Measurements from ENCODE around the gene B4GALNT4. TPM values are rescaled to one million over a fixed set of nuclear protein-coding genes. Genes with fewer than 3 reads are reported as not detected.
A peak's percentile ranks its signal among the peaks of the same experiment; 100 is the strongest.

B4GALNT4 gene
- total and polyA plus RNA-seq, 9 donors, result 12.9 to 34.1 (median 20.6) TPM

- Histone ChIP-seq H3K27me3 (ENCODE audit: control insufficient read depth, insufficient read depth, low read length) (peaks cover 71% of the 10 kb centered on the region), H3K36me3 (ENCODE audit: control insufficient read depth, insufficient read depth, low read length) (no peaks in the 10 kb centered on the region), H3K4me1 (ENCODE audit: control insufficient read depth, insufficient read depth, low read length) (peaks cover 12% of the 10 kb centered on the region)
Observed at GRCh38 chr11:416051-416756, 46.9 kb downstream of the B4GALNT4 start.

GRCh38 chr11:416757-417621 lies 47.7 kb downstream of the B4GALNT4 start:
- H3K27me3 ChIP-seq (ENCODE audit: control insufficient read depth, insufficient read depth, low read length), result peaks cover 71% of the 10 kb centered on the region
- no peak for DNase-seq
- no peaks in the 10 kb centered on the region for H3K9me3 ChIP-seq (replicated peaks; ENCODE audit: control insufficient read depth, low read depth, low read length)
- H3K4me3 ChIP-seq (ENCODE audit: low read length), result peak overlapping the region; percentile 26
- H3K36me3 ChIP-seq (ENCODE audit: control insufficient read depth, insufficient read depth, low read length), result no peaks in the 10 kb centered on the region
- WGBS (ENCODE audit: insufficient coverage), result under 1% methylated on average over 97 of the region's 97 CpGs
- H3K4me1 ChIP-seq (ENCODE audit: control insufficient read depth, insufficient read depth, low read length), result peaks cover 12% of the 10 kb centered on the region
- H3K27ac ChIP-seq (ENCODE audit: low read length), result no peak overlapping the region

More at GRCh38 chr11:416051-416756, 46.9 kb downstream of the B4GALNT4 start:
- no peak overlapping the region for H3K4me3 ChIP-seq (ENCODE audit: low read length)
- WGBS (ENCODE audit: insufficient coverage), result 12% methylated on average over 45 of the region's 45 CpGs
- no peak overlapping the region for H3K27ac ChIP-seq (ENCODE audit: low read length)
- no peak for DNase-seq
- H3K9me3 ChIP-seq (replicated peaks; ENCODE audit: control insufficient read depth, low read depth, low read length), result no peaks in the 10 kb centered on the region

GRCh38 chr11:417652-418342 lies 48.5 kb downstream of the B4GALNT4 start:
- Histone ChIP-seq H3K9me3 (replicated peaks; ENCODE audit: control insufficient read depth, low read depth, low read length) (no peaks in the 10 kb centered on the region), H3K27me3 (ENCODE audit: control insufficient read depth, insufficient read depth, low read length) (peaks cover 71% of the 10 kb centered on the region), H3K4me1 (ENCODE audit: control insufficient read depth, insufficient read depth, low read length) (peaks cover 12% of the 10 kb centered on the region), H3K36me3 (ENCODE audit: control insufficient read depth, insufficient read depth, low read length) (no peaks in the 10 kb centered on the region), H3K27ac (ENCODE audit: low read length) (no peak overlapping the region), H3K4me3 (ENCODE audit: low read length) (no peak overlapping the region)
- no peak for DNase-seq
- WGBS (ENCODE audit: insufficient coverage), result 40% methylated on average over 17 of the region's 19 CpGs

DNA sequence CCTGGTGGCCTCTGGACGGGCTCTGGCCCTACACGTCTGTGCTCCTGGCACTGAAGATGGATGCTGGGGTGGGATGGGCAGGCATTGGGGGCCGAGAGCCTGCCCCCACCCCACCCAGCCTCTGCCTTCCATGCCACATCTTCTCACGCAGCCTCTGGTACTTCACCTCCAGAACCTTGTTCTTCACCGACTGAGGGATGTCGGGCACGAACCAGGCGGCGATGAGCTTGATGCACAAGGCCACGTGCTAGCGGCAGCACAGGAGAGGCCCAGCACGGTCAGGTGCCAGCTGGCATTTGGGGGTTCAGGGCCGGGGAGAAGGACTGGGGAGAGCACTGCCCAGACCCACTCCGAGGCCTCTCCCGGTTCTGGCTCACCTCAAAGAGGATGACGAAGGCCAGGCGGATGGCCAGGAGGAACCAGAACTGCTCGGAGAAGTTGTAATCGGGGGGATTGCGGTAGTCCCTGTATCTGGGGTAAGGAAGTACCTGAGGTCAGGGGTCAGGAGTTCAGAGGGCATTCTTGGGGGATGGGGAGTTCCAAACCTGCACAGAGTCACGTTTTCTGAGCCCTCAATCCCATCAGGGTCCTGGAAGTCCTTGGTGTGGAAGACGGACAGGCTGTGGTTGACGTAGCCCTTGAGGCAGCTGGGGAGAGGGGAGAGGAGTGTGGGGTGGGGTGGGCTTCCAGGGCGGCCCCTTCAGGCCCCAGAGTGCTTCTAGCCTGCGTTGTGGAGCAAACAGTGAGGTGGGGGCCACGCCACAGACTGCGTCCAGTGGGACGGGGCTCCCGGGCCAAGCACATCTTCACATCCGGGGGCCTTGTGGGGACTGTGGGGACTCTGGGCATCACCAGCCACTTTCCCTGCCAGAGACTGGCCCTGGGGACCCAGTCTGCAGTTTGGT lies 49.3 kb downstream of the B4GALNT4 start:
- peaks cover 64% of the 10 kb centered on the region for H3K27me3 ChIP-seq (ENCODE audit: control insufficient read depth, insufficient read depth, low read length)
- no peaks in the 10 kb centered on the region for H3K36me3 ChIP-seq (ENCODE audit: control insufficient read depth, insufficient read depth, low read length)

DNA sequence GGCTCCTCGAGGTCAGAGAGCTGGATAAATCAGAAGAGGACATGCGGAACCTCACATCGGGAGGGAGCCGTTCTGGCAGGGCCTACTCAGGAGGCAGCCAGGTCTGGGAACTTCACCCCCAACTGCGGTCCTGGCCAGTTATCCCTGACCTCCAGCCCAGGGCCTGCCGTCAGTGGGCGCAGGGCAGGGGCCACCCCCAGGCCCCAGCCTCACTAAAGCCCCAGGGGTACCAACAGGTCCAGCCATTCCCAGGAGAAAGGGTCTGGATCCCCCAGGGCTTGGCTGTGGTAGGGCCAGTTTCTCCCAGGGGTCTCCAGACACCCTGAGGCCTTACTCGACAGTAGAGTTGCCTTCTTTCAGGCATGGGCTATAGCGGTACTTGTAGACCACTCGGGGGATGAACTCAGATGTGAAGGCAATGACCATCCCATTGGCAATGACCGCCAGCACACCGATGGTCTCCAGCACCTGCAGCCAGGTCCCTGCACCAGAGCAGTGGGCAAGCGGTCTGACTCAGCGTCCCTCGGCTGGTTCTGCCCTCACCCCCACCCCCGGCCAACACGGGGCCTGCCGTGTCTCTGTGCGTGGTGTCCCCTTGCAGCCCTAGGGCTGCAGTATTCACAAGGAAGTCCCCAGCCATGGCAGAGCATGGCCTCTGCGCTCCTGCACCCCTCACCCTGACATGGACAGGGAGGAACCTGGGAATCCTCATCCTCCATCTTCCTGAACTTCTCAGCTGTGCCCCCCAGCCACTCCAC lies 50.1 kb downstream of the B4GALNT4 start:
- WGBS (ENCODE audit: insufficient coverage), result 74% methylated on average over 20 of the region's 20 CpGs
- Histone ChIP-seq H3K4me1 (ENCODE audit: control insufficient read depth, insufficient read depth, low read length) (peaks cover 12% of the 10 kb centered on the region), H3K4me3 (ENCODE audit: low read length) (no peak overlapping the region), H3K27me3 (ENCODE audit: control insufficient read depth, insufficient read depth, low read length) (peaks cover 68% of the 10 kb centered on the region), H3K27ac (ENCODE audit: low read length) (no peak overlapping the region), H3K36me3 (ENCODE audit: control insufficient read depth, insufficient read depth, low read length) (no peaks in the 10 kb centered on the region), H3K9me3 (replicated peaks; ENCODE audit: control insufficient read depth, low read depth, low read length) (no peaks in the 10 kb centered on the region)
- no peak for DNase-seq

More for the DNA sequence above, 49.3 kb downstream of the B4GALNT4 start:
- H3K27ac ChIP-seq (ENCODE audit: low read length), result no peak overlapping the region
- H3K9me3 ChIP-seq (replicated peaks; ENCODE audit: control insufficient read depth, low read depth, low read length), result no peaks in the 10 kb centered on the region
- DNase-seq, result no peak
- H3K4me1 ChIP-seq (ENCODE audit: control insufficient read depth, insufficient read depth, low read length), result peaks cover 12% of the 10 kb centered on the region
- H3K4me3 ChIP-seq (ENCODE audit: low read length), result no peak overlapping the region
- WGBS (ENCODE audit: insufficient coverage), result 81% methylated on average over 27 of the region's 30 CpGs

DNA sequence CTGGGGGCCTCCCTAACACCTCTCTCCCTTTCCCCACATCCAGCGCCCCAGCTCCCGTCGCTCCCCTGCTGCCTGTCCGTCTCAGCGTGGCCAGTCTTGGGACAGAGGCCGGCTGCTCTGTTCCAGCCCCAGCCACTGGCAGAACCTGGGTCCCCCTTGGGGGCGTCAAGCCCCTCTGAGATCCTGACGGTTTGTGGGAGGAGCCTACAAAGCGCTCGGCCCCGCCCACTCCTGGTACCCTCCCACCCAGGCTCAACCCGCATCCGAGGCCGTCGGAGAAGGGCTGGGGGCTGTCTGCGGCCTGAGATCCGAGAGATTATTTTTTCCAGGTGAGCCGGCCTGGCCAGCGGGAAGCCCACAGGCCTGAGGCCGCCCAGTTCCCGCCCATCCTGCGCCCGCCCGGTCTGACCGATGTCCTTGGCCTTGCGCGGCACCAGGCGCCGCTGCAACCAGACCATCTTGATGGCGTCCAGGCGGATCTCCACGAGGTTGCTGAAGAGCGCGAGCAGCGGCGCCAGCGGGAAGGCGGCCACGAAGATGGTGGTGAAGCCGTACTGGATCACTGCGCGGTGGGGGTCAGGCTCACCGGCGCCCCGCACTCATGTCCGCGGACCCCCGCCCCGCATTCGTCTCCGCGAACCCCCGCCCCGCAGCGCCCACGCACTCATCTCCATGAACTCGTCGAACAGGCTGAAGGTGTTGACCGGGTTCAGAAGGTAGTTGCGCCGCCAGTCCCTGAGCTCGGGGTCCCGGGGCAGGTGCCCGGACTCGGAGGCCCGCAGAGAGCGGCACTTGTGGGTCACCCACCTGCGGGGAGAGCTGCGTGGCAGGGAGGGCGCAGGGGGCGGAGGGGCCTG lies 51.0 kb downstream of the B4GALNT4 start:
- 44% methylated on average over 67 of the region's 71 CpGs for WGBS (ENCODE audit: insufficient coverage)
- Histone ChIP-seq H3K27me3 (ENCODE audit: control insufficient read depth, insufficient read depth, low read length) (peaks cover 63% of the 10 kb centered on the region), H3K9me3 (replicated peaks; ENCODE audit: control insufficient read depth, low read depth, low read length) (no peaks in the 10 kb centered on the region), H3K4me1 (ENCODE audit: control insufficient read depth, insufficient read depth, low read length) (peaks cover 12% of the 10 kb centered on the region), H3K36me3 (ENCODE audit: control insufficient read depth, insufficient read depth, low read length) (no peaks in the 10 kb centered on the region), H3K27ac (ENCODE audit: low read length) (no peak overlapping the region), H3K4me3 (ENCODE audit: low read length) (no peak overlapping the region)
- no peak for DNase-seq

GRCh38 chr11:420911-421321 lies 51.6 kb downstream of the B4GALNT4 start:
- no peak overlapping the region for H3K4me3 ChIP-seq (ENCODE audit: low read length)
- H3K36me3 ChIP-seq (ENCODE audit: control insufficient read depth, insufficient read depth, low read length), result no peaks in the 10 kb centered on the region
- no peaks in the 10 kb centered on the region for H3K9me3 ChIP-seq (replicated peaks; ENCODE audit: control insufficient read depth, low read depth, low read length)
- WGBS (ENCODE audit: insufficient coverage), result 82% methylated on average over 14 of the region's 21 CpGs
- H3K27me3 ChIP-seq (ENCODE audit: control insufficient read depth, insufficient read depth, low read length), result peaks cover 59% of the 10 kb centered on the region
- H3K27ac ChIP-seq (ENCODE audit: low read length), result no peak overlapping the region
- peaks cover 8% of the 10 kb centered on the region for H3K4me1 ChIP-seq (ENCODE audit: control insufficient read depth, insufficient read depth, low read length)
- no peak for DNase-seq

DNA sequence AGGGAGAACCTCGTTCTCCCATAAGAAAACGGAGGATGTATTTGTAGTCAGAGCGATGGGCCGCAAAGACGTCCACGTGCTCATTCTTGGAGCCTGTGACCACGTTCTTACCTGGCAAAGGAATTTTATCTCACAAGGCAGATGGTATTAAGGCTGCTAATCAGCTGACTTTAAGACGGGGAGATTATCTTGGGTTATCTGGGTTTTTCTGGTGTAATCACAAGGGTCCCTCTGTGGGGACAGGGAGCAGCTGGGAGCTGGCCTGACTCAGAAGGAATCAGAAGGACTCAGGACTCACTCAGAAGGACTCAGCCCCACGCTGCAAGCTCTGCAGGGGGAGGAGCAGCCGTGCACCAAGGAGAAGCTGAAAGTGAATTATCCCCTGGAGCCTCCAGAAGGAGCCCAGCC lies 53.0 kb downstream of the B4GALNT4 start:
- WGBS (ENCODE audit: insufficient coverage), result 63% methylated on average over 9 of the region's 10 CpGs
- H3K9me3 ChIP-seq (replicated peaks; ENCODE audit: control insufficient read depth, low read depth, low read length), result no peaks in the 10 kb centered on the region
- DNase-seq, result no peak

More for the DNA sequence above, 53.0 kb downstream of the B4GALNT4 start:
- peaks cover 54% of the 10 kb centered on the region for H3K27me3 ChIP-seq (ENCODE audit: control insufficient read depth, insufficient read depth, low read length)
- H3K27ac ChIP-seq (ENCODE audit: low read length), result no peak overlapping the region
- H3K4me3 ChIP-seq (ENCODE audit: low read length), result no peak overlapping the region
- H3K4me1 ChIP-seq (ENCODE audit: control insufficient read depth, insufficient read depth, low read length), result no peaks in the 10 kb centered on the region
- H3K36me3 ChIP-seq (ENCODE audit: control insufficient read depth, insufficient read depth, low read length), result no peaks in the 10 kb centered on the region

All from muscle of leg (tissue), 11 donors.